GM18861 (cell line): ENCODE measurements around the gene PIK3R5.

Source experiments
- ATAC-seq: cut with Tn5 transposase; IDR thresholded peaks from one replicate; pipeline ENCODE4 v1.9.1; 2021; ENCODE audit not compliant: unreplicated experiment

Gene PIK3R5

DNA sequence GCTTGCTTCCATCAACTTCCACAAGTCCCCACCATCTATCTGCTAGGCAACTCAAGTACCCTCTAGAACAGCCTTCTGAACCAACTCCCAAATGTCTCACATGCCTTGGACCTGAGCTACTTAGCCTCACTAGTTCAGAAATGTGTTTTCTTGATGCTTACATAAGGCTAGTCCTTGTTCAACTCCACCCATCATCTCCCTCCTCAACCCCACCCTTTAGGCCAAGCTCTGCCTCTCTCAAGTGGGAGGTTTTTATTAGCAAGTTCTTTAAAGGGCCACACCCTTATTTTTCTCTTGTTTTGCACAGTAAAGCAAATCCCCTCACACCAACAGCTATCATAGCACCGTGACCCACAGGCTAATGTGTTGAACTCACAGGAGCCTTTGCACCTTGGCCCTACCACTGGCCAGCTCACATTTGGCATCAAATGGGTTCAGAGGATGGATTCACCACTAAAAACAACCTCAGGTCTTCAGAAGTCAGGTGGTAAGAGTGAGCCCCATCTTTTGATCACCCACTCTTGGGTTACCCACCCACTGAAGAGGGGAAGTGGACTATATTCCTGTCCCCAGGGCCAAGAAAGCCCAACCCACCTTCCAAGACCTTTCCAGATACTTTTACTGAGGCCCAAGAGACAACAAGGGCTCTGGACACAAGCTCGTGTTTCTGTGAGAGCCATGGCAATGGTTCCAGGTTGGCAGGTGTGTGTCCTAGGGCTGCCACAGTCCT lies 12.2 kb downstream of the PIK3R5 start:
- ATAC-seq = no peak

DNA sequence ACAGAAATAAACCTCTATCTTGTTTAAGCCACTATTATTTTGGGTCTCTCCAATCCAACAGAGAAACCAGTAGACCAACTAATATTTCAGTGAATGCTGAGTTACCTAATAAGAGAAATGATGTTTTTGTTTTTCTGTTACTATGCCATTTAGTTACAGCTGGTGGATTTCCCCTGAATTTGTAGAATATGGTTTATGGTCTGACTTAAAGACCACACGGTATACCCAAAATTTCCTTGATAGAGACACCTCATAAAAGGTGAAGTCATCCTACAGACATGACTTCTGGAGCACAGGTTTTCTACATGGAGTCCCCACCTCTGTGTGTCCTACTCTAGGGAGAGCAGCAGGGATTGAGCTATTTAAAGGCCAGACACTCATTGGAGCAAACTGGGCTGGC lies 13.3 kb downstream of the PIK3R5 start:
- ATAC-seq = no peak

DNA sequence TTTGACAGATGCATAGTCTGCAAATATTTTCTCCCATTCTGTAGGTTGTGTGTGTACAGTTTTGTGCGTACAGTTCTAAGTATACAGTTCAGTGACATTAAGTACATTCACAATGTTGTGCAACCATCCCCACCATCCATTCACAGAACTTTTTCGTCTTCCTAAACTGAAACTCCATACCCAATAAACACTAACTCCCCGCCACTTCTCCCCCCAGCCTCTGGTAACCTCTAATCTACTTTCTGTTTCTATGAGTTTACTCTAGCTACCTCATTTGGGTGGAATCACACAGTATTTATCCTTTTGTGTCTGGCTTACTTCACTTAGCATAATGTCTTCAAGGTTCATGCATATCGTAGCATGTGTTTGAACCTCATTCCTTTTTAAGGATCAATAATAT lies 14.3 kb downstream of the PIK3R5 start:
- no peak for ATAC-seq

DNA sequence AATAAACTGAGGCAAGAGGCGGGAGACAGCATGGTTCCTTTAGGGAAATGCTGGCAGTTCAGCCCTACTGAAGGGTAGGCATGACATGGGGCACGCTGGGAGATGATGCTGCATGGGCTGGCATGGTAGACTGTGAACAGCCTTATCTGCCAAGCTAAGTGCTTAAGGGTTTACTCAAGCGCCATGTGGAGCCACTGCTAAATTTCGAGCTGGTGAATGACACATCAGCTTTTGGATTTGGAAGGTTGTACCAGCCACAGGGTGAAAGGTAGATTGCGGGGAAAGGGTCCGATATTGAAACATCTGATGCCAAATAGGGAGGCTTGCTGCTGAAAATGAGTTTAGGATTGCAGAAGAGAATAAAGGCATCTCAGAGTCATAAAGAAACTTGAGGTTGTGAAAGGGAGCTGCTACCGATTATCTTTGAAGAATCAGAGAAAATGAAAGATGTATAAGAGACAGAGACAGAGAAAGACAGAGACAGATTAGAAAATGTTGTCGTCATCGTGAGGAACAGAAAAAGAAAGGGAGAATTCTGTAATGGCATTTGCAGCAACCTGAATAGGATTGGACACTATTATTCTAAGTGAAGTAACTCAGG lies 16.3 kb downstream of the PIK3R5 start:
- no peak for ATAC-seq

DNA sequence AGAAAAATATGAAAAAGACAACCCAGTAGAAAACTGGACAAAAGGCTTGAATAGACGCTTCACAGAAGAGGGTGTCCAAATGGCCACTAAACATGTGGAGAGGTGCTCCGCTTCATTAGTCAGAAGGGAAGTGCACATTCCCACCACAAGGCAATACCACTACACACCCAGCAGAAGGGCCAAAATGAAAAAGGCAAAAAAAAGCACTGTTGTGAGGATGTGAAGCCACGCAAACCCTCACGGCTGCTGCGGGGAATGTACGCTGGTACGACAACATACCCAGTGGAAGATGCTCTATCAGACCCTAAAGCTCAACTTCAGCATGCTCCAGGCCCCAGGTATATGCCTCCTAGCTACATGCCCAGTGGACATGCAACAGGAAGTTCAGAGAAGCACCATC lies 17.0 kb downstream of the PIK3R5 start:
- no peak for ATAC-seq

DNA sequence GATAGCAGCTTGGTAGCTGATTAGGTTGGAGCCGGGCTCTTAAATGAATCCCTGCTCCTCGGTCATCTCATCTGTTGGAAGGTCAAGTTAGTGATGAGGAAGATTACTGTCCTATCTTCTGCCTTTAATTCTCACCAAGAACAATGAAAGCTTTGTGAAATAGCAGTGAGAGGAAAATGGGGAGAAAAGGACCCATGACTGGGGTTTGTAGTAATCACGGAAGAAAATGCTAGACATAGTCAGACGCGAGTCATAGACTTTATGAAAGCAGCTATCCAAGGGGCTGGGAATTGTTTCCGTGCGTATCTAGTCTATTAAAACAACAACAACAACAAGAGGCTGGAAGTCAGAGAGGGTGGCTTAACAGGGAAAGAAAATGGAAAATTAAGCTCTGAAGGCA lies 18.3 kb downstream of the PIK3R5 start:
- no peak for ATAC-seq

DNA sequence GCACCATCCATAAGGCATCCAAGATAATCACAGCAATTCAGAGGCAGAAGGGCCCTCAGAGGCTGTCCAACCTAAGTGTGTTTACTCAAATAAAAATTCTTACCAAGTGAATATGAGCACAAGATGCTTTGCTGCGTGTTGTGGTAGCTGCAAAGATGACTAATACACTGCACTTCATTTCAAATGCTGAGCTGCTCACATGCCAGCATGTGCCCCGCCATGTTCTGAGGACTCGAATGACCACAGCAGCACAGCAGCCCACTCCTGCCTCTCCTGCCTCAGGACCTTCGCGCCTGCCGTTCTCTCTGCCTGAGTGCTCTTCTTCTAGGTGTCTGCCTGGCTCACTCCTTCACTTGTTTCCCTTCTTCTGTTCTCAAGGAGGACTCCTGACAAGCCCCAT lies 19.0 kb downstream of the PIK3R5 start:
- ATAC-seq = no peak

DNA sequence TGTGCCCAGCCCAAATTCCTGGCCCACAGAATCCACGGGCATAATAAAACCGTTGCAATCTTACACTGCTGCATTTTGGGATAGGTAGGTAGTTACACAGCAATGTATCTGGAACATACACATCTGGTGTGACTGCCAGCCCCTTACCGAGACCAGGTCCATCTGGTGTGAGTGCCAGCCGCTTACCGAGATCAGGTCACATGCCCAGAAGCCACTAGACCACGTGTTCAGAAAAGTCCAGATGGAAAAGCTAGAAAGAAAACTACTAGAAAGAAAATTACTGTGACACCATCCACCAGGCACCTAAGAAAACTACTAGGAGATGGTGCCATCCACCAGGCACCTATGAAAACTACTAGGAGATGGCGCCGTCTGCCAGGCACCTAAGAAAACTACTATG lies 19.4 kb downstream of the PIK3R5 start:
- no peak for ATAC-seq

DNA sequence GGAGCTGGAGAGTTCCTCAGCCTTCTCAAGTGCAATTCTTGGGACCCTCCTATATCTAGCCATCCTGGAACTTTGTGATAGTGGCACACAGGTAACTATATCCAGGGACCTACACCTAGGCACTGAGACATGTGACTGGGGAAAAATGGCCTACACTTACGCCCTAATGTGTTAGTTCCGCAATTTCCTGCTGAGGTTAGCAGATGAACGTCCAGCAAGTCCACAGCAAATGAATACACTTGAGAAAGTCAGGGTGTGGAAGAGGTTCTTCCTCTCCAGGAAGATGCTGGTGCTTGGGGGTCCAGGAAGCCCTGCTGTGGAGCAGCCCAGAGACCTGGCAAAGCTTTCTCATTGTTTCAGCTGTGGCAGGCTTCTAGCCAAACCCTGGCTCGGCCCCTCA lies 20.8 kb downstream of the PIK3R5 start:
- no peak for ATAC-seq

DNA sequence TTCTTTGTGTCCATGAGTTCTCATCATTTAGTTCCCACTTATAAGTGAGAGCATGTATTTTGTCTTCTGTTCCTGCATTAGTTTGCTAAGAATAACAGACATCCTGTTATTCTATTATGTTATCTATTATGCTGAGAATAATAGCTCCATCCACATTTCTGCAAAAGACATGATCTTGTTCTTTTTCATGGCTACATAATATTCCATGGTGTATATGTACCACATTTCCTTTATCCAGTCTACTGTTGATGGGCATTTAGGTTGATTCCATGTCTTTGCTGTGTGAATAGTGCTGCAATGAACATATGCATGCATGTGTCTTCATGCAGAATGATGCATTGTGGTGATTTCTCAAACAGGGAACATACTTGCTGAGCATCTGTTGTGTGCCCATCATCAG lies 21.4 kb downstream of the PIK3R5 start:
- no peak for ATAC-seq

DNA sequence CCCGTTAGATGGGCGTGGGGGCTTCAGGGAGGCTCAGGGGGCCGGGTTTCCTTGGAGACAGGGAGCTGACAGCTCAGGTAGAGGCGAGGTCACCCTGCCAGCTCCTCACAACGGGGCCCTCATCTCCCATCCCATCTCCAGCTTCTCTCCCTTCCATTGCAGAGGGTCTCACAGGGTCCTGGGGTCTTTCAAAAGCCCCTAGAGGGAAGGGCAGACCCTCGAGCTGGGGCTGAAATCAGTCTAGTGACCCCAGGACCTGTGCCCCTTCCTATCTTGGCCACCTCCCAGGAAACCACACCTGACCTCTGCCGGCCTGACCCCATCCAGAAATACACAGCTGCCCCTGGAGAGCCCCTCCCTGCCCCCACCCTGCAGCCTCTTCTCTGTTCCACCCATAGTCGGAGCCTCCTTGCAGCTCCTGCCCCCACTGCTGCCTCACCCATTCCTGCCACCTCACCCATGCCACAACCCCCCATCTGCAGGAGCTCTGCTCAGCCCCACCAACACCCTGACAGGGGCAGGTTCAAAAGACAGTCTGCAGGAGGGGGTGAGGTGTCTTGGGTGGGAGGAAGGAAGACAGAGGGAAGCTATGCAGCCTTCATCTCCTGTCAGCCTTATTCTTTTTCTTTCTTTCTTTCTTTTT lies 23.4 kb downstream of the PIK3R5 start:
- ATAC-seq = no peak

DNA sequence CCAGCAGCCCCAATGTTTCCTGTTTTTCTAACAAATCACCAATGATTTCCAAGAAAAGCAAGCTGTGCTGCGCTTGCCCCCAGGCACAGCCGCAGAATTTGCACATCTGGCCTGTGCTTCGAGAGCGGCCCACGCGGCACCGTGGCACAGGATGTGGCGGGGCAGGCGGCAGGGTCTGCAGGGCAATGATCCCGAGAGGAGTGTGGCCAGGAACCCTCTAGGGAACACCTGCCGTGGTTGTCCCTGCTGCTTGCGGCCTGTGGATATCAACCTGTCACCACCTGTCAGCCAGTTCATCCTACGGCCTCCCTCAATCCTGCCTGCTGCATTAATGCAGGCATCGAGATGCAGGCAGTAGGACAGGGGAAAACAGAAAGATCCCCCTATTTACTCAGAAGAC lies 24.0 kb downstream of the PIK3R5 start:
- peak; percentile 52 for ATAC-seq

DNA sequence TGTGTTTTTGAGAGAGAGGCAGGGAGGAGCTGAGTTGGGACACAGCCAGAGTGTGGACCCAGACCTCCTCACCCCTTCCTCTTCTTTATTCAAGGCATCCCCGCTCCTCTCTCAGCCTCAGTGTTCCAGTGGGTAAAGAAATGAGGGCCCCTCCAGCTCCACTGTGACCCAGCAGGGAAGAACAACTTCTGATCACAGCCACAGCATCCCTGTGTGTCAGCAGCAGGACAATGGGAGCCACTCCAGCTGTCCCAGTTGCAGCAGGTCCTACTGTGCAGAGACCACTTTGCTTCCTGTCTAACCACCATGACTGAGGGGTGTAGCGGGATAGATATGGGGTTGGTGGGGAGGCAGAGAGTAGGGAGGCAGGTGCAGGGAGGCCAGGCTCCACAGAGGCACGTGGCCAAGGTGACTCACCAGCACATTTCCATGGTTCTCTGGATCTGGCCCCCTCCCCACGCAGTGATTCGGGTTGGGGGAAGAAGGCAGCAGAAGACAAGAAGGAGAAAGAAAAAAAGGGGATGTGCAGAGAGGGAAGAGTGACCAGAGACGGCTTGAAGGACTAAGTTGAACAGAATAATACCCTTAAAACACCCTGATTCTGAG lies 24.5 kb downstream of the PIK3R5 start:
- ATAC-seq = no peak

DNA sequence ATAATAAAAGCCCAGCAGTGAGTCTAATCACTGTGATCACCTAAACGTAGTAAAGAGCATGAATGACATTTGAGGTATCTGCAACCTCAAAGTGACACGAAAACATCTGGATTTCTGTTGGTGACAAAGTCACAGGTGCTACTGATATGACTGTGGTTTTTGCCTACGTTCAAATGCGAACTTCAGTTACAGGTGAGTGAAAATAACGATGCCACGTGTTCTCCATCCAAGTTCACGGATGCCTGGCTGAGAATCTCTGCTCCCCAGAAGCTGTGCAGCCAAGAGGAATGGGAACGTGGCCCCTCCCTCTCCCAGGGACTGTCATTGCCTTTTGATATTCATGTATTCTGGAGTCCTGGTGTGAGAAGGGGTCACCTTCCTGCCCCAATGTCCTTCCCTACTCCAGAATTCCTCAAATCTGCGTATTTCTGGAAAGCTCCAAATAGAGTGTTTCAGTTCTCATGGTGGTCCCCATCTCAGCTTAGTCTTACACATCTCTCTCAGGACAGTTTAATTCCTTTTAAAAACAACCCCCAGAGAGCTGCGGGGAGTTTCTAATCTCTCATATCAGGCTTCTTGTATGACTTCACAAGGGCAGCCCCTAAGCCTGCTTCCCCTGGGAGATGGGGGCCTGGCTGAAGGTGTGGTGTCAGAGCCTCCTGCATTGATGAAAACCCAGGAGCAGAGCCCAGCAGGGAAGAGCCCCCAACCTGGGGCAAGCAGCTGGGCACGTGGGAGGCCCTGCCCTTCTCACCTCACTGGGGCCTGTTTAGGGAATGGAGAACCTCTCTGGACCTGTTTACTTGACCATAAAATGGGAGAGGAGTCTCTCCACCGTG lies 25.8 kb downstream of the PIK3R5 start:
- ATAC-seq = peak; percentile 30

DNA sequence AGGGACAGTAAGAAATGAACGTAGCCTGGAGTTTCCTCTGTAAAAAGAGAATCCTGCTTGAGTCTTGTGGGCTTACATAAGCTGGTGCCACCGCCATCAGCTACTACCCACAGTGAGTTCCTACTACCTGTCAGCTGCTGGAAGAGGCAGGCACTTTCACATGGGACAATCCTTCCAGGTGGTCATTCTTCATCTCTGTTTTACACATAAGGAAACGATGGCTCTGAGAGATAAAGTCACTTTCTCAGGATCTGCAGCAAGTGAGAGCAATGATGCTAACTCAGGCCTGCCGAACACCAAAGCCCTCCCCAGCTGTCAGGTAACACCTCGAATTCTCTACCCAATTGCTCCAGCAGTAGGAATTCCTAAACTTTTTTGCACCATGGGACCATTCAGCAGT lies 26.6 kb downstream of the PIK3R5 start:
- ATAC-seq = no peak

DNA sequence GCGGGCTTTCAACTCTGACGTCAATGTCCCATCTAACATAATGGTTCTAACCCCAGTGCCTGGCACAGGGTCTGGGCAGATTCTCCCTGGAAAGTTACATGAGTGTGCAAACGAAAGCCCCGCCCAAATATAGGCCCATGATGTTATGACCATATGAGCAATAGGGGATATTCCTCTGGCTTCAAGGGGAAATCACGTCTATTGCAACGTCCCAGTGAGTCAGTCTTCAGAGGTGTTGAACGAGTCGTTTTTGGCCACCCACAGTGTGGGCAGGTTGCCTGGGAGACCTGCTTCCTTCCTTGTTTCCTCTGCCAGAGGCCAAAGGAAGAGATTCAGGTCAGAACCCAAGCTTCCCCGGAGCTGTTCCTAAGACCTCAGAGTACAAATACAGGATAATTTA lies 30.3 kb downstream of the PIK3R5 start:
- ATAC-seq = no peak

DNA sequence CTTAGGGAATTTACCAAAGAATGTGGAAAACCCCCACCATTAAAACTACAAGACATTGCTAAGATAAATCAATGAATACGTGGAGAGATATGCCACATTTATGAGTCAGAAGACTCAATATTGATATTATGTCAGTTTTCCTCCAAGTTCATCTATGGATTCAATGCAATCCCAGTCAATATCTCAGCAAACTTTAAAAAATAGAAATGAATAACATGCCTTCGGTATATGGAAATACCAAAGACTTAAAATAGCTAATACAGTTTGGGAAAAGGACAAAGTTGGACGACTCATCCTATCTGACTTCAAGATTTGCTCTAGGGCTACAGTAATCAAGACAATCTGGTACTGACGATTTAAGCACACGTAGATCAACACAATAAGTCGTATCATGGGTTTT lies 31.2 kb downstream of the PIK3R5 start:
- ATAC-seq = no peak

DNA sequence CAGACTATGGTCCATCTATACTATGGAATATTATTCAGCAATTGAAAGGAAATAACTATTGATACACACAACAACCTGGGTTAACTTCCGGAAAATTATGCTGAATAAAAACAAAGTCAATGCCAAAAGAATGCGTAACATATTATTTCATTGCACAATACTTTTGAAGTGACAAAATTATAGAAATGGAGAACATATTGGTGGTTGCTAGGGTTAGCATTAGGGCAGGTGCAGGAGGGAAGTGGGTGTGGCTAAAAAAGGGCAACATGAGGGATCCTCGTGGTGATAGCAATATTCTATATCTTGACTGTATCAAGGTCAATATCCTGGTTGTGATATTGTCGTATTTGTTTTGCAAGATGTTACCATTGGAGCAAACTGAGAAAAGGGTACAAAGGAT lies 34.9 kb downstream of the PIK3R5 start:
- no peak for ATAC-seq

DNA sequence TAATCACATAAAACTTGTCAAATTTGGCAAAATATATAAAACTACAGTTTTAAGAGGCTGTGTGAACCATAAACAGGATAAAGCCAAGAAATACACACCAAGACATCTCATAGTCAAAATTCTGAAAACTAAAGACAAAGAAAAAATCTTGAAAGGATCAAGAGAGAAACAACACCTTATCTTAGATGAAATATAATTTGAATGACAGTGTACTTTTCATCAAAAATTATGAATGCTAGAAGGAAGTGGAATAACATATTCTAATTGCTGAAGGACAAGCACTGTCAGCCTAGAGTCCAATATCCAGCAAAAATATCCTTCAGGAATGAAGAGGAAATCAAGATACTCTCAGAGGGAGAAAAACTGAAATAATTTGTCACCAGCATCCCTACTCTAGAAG lies 37.2 kb downstream of the PIK3R5 start:
- ATAC-seq = no peak

DNA sequence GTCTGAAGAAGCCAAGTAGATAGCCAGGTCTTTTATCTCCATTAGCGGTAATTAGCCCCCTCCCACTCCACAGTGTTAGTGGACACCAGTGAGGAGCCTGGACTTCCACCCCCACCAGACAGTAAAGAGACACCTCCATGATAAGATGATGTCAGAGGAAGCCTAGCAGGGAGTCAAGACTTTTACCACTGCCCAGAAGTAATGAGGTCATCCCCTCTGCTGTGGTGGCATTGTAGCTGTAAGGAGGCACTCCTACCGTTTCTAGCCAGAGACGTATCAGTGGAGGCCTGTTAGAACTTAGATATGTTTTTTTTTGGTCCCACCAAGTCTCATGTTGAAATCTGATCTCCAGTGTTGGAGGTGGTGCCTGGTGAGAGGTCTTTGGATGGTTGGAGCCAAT lies 38.1 kb downstream of the PIK3R5 start:
- ATAC-seq = no peak

DNA sequence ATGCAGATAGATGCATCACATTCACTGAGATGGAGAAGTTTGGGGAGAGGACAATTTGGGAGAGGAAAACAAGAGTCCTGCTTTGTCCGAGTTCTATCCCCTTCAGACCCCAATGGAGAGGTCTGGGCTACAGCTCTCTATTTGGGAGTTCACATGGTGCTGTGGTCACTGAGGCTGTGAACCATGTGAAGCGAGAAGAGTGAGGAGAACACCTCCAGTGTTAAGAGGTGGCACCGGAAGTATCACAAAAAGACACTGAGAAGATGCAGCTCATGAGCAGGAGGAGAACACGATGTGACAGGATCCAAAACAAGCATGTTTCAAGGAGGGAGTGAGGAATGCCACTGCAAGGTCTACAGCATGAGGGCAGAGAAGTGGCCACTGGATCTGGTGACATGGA lies 39.7 kb downstream of the PIK3R5 start:
- no peak for ATAC-seq
